OCI-LY3 (cell line): ENCODE data around the gene OSCP1.

Source experiments
- H2AFZ ChIP-seq: fragments of 200-600, 300-600 bp; shearing (Covaris generic); 2 replicates; pipeline ENCODE4 v1.6.0; 2014; ENCODE audit warnings: antibody characterized with exemption, low read depth, low read length
- H3K27ac ChIP-seq: fragments of 200-600, 300-600 bp; sonication (generic); 2 replicates; pipeline ENCODE4 v1.5.1; 2014; ENCODE audit warnings: mild to moderate bottlenecking, low read length, moderate library complexity, mixed read lengths
- H3K27me3 ChIP-seq: fragments of 200-600, 300-600 bp; sonication (generic); 2 replicates; pipeline ENCODE4 v1.6.1; 2014; ENCODE audit warnings: low read depth, low read length, mixed read lengths
- H3K36me3 ChIP-seq: fragments of 200-600, 300-600 bp; sonication (generic); replicated peaks from 2 replicates; pipeline ENCODE3; 2014; ENCODE audit warnings: low read depth, low read length, mixed read lengths
- H3K4me1 ChIP-seq: fragments of 300-600, 200-600 bp; sonication (generic); 2 replicates; pipeline ENCODE4 v1.6.1; 2014; ENCODE audit warnings: low read length, mixed read lengths
- H3K4me2 ChIP-seq: fragments of 200-600, 300-600 bp; sonication (generic); 2 replicates; pipeline ENCODE4 v1.6.1; 2014; ENCODE audit warnings: low read length, mixed read lengths
- H3K4me3 ChIP-seq: fragments of 300-600, 200-600 bp; sonication (generic); 2 replicates; pipeline ENCODE4 v1.5.1; 2014; ENCODE audit warnings: antibody characterized with exemption, mild to moderate bottlenecking, low read length, moderate library complexity
- H3K79me2 ChIP-seq: fragments of 300-600, 200-600 bp; shearing (Covaris generic); 2 replicates; pipeline ENCODE4 v1.6.1; 2014; ENCODE audit warnings: mild to moderate bottlenecking, low read length, mixed read lengths
- H3K9ac ChIP-seq: fragments of 300-600, 200-600 bp; shearing (Covaris generic); 2 replicates; pipeline ENCODE4 v1.6.0; 2014; ENCODE audit warnings: mild to moderate bottlenecking, low read length, moderate library complexity
- H3K9me3 ChIP-seq: fragments of 200-600, 300-600 bp; shearing (Covaris generic); 2 replicates; pipeline ENCODE4 v1.6.1; 2014; ENCODE audit warnings: low read length, mixed read lengths; ENCODE audit not compliant: insufficient read depth
- H4K20me1 ChIP-seq: fragments of 200-600, 300-600 bp; sonication (generic); 2 replicates; pipeline ENCODE4 v1.6.1; 2016; ENCODE audit warnings: low read length, mixed read lengths; ENCODE audit not compliant: insufficient read depth
- EZH2phosphoT487 ChIP-seq: fragments of 200-600 bp; shearing (Covaris generic); IDR thresholded peaks from 2 replicates; pipeline ENCODE4 v1.6.1; 2018; ENCODE audit warnings: antibody characterized with exemption, mixed run types, low read depth
- TF ChIP-seq, protein P1 (sequence below): fragments of 200-600, 300-600 bp; sonication (generic); IDR thresholded peaks from 2 replicates; pipeline ENCODE4 v1.5.1; 2014; ENCODE audit warnings: antibody characterized with exemption, low read length, low read depth

The OSCP1 gene

DNA sequence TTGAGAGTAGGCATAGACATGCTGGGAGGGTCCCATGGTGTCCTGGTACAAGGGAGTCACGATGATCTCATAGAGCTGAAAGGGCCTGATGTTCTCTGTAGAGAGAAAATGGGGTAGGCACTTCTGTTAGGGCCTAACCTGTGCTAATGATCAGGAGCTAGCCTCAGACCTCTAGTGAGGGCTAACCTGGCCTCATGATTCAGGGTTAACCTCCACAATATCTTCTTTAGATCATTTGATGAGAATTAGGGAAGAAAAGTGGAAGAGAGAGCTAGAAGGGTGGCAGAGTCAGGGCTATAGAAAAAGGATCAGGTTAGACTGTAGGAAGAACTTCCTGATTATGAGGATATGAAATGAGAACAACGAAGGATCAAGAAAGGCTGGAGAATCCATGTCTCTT, 18.9 kb upstream of the OSCP1 start:
- peaks cover 14% of the 10 kb centered on the region for H3K4me1 ChIP-seq
- no peak overlapping the region for H3K4me3 ChIP-seq
- no peaks in the 10 kb centered on the region for H3K36me3 ChIP-seq
- TF ChIP-seq, protein P1, sequence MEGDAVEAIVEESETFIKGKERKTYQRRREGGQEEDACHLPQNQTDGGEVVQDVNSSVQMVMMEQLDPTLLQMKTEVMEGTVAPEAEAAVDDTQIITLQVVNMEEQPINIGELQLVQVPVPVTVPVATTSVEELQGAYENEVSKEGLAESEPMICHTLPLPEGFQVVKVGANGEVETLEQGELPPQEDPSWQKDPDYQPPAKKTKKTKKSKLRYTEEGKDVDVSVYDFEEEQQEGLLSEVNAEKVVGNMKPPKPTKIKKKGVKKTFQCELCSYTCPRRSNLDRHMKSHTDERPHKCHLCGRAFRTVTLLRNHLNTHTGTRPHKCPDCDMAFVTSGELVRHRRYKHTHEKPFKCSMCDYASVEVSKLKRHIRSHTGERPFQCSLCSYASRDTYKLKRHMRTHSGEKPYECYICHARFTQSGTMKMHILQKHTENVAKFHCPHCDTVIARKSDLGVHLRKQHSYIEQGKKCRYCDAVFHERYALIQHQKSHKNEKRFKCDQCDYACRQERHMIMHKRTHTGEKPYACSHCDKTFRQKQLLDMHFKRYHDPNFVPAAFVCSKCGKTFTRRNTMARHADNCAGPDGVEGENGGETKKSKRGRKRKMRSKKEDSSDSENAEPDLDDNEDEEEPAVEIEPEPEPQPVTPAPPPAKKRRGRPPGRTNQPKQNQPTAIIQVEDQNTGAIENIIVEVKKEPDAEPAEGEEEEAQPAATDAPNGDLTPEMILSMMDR = no peak
- TF ChIP-seq EZH2phosphoT487 = no peak
- no peaks in the 10 kb centered on the region for H3K27me3 ChIP-seq
- H4K20me1 ChIP-seq = no peaks in the 10 kb centered on the region
- H3K9ac ChIP-seq = no peak overlapping the region
- no peak overlapping the region for H3K27ac ChIP-seq
- no peaks in the 10 kb centered on the region for H3K9me3 ChIP-seq
- H3K4me2 ChIP-seq = no peak overlapping the region
- no peaks in the 10 kb centered on the region for H3K79me2 ChIP-seq
- H2AFZ ChIP-seq = no peak overlapping the region

GRCh38 chr1:36467700-36468455, 17.6 kb upstream of the OSCP1 start:
- Histone ChIP-seq H4K20me1 (no peaks in the 10 kb centered on the region), H3K27me3 (no peaks in the 10 kb centered on the region), H3K9me3 (no peaks in the 10 kb centered on the region), H3K27ac (no peak overlapping the region), H3K4me3 (no peak overlapping the region), H2AFZ (no peak overlapping the region), H3K9ac (no peak overlapping the region), H3K4me1 (peaks cover 7% of the 10 kb centered on the region), H3K79me2 (peaks cover 12% of the 10 kb centered on the region), H3K4me2 (no peak overlapping the region), H3K36me3 (no peaks in the 10 kb centered on the region)
- TF ChIP-seq, protein P1 = no peak
- TF ChIP-seq EZH2phosphoT487 = no peak

DNA sequence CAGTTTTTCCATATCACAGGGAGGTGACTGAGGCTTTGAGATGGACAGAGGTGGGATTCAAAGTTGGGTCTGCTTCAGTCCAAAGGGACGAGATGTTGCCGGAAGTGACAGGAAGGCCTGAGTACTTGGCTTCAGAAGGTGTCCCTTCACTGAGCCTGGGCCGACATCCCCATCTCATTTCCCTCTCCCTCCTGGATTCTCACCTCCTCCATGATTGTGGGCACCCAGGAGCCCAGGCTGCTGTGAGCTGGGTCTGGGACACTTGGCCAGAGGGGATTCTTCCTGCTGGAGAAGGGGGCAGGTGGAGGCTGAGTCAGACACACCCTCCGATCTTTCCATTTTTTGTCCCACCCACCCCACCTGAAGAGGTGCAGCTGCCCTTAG, 16.8 kb upstream of the OSCP1 start:
- H3K9ac ChIP-seq = no peak overlapping the region

GRCh38 chr1:36466370-36467026, 16.2 kb upstream of the OSCP1 start:
- H3K4me2 ChIP-seq = no peak overlapping the region
- no peak overlapping the region for H2AFZ ChIP-seq
- no peaks in the 10 kb centered on the region for H3K27me3 ChIP-seq
- H3K79me2 ChIP-seq = peaks cover 18% of the 10 kb centered on the region
- H3K9me3 ChIP-seq = no peaks in the 10 kb centered on the region
- no peaks in the 10 kb centered on the region for H3K36me3 ChIP-seq
- TF ChIP-seq, protein P1 = no peak
- no peak for TF ChIP-seq EZH2phosphoT487
- H3K27ac ChIP-seq = no peak overlapping the region
- no peaks in the 10 kb centered on the region for H4K20me1 ChIP-seq
- H3K9ac ChIP-seq = no peak overlapping the region
- peaks cover 7% of the 10 kb centered on the region for H3K4me1 ChIP-seq
- no peak overlapping the region for H3K4me3 ChIP-seq

More for the DNA sequence above, 16.8 kb upstream of the OSCP1 start:
- Histone ChIP-seq H3K36me3 (no peaks in the 10 kb centered on the region), H3K4me3 (no peak overlapping the region), H3K9me3 (no peaks in the 10 kb centered on the region), H2AFZ (no peak overlapping the region), H3K4me2 (no peak overlapping the region), H3K27ac (no peak overlapping the region), H4K20me1 (no peaks in the 10 kb centered on the region), H3K79me2 (peaks cover 18% of the 10 kb centered on the region), H3K27me3 (no peaks in the 10 kb centered on the region), H3K4me1 (peaks cover 7% of the 10 kb centered on the region)
- no peak for TF ChIP-seq EZH2phosphoT487
- TF ChIP-seq, protein P1 = no peak
